ENCODE data around the gene MKLN1.

Gene MKLN1

DNA sequence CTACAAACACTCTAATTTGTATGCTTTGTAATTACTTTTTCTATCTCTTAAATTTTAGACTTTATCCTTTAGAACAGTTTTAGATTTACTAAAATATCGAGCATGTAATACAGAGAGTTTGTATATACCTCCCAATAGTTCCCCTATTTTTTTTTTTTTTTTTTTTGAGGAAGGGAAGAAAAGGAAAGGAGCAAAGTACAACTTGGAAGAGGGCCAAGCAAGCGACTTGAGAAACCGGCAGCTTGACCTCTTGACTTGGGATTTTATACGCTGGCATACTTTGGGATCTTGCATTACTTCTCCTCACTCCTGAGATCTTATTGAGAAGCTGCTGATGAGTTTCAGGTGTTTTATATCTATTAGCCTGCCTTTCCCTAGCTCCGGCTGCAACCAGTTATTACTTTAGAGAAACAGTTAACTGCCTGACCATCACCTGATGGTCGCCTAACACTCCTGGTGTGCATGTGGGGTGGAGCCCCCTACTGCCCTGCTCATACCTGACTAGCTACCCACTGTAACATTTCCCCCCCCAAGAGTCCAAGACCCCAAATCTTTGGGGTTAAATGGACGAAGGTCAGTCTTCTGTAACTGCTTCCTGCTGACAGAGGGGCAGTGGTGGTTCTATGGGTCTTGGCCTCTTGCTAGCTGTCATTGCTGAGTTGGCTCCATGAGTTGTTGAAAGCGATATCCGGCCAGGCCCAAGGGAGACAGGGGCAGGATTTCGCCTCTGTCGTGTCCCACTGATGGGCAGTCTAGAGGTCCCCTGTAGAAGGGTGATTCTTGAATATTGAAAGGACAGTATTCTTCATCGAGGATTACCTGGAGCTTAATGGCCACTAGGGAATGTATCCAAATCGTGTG lies 28.5 kb downstream of the MKLN1 start:
- DNase-seq: no peak

DNA sequence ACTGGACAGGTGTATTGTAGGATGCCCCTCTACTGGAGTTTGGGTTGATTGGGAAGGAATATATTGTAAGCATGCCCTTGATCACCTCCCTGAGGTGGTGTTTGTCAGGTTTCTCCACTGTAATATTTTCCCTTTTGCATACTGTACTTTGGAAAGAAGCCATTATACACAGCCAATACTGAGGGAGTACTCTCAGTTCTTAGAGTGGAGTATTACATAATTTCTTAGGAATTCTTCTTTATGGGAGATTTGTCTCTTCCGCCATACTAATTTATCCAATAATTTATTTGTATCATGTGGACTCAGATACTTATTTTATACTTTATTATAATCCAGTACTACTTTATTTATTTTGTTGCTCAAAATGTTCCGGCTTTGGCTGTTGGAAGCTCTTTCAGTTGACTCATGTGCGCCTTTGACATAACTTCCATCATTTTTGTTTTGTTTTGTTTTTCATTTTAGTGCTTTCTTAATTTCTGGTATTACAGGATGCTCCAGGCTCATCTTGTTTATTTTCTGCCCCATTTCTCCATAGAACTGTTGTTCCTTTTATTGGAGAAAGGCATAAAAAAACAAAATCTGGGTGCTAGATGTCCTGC lies 29.7 kb downstream of the MKLN1 start:
- no peak for DNase-seq

DNA sequence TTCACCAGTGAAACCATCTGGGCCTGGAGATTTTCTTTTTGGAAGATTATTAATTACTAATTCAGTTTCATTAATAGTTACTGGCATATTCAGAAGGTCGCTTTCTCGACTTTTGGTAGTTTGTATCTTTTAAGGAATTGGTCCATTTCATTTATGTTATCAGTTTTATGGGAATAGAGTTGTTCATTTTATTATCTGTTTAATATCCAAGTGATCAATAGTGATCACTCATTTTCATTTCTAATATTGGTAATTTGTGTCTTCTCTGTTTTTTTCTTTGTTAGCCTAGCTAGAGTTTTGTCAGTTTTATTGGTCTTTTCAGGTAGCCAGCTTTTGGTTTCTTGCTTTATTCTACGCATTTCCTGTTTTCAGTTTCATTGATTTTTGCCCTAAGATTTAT lies 31.0 kb downstream of the MKLN1 start:
- no peak for DNase-seq

DNA sequence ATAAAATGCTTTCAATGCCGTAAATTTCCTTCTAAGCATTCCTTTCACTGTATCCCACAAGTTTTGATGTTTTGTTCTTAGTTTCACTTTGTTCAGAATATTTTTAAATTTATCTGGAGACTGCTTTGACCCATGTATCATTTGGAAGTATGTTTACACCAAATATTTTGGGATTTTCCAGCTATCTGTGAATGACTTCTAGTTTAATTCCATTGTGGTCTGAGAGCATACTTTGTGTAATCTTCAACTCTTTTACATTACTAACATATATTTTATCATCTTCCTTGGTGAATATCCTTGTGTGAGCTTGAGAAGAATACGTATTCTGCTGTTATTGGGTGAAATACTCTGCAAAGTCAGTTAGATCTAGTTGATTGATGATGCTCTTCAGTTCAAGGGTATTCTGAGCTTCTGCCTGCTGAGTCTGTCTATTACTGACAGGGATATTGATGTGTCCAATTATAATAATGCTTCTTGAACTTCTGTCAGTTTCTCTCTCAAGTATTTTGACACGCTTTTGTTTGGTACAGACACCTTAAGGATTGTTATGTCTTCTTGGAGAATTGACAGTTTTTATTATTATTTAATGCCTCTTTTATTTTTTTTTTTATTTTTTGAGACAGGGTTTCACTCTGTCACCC lies 31.6 kb downstream of the MKLN1 start:
- DNase-seq: no peak

DNA sequence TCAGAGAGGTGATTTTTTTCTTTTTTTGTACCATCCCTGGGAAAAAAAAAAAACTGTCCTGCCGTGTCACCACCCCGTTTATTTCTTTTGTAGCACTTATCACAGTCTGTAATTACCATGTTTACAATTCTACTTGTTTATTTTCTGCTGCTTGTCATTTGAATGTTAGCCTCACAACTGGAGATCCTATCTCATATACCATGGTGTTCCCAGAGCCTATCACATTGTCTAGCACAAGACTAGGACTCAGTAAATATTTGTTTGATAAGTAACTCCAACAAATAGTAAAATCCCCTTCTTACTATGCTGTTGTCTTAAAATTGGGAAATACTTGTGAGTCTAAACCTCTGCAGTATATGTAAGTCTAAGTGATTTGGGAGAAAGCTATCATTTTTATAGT lies 36.0 kb downstream of the MKLN1 start:
- no peak for DNase-seq

DNA sequence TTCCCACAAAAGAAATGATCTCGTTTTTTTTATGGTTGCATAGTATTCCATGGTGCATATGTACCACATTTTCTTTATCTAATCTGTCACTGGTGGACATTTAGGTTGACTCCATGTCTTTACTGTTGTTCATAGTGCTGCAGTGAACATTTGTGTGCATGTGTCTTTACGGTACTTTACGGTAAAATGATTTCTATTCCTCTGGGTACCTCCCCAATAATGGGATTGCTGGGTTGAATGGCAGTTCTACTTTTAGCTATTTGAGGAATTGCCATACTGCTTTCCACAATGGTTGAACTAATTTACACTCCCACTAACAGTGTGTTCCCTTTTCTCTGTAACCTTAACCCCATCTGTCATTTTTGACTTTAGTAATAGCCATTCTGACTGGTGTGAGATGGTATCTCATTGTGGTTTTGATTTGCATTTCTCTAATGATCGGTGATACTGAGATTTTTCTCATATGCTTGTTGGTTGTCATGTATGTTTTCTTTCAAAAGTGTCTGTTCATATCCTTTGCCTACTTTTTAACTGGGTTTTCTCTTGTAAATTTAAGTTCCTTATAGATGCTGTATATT lies 37.2 kb downstream of the MKLN1 start:
- DNase-seq: no peak

DNA sequence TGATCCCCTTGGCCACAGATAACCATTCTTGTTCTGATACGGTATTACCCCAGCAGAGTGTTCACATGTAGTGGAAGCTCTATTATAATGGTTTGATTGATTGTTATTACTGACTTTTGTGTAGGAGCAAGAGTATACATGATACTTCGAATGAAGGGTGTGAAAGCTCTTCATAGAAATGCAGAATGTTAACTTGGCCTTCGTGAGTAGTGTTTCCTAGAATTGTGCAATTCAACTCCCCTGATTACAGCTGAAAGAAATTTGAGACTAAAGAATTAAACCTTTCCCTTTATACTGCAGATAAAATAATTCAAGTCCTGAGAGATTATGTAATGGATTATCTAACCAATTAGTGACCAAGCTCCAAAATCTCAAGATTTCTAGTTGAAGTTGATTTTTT lies 38.2 kb downstream of the MKLN1 start:
- no peak for DNase-seq

DNA sequence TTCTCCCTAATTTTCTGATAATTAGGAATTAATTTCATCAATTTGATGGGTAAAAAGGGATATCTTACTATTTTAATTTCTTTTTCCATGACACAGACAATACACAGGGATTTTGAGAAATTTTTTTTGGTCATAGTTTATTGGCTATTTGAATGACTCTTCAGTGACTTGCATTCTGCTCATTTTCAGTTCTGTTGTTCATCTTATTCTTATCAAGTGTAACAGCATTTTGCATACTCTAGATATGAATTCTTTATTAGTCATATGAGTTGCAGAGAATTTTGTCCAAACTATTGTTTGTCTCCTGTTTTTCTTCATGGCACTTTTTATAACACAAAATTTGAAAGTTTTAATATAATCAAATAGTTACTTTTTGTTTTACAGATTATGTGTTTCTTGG lies 41.7 kb downstream of the MKLN1 start:
- DNase-seq: no peak

DNA sequence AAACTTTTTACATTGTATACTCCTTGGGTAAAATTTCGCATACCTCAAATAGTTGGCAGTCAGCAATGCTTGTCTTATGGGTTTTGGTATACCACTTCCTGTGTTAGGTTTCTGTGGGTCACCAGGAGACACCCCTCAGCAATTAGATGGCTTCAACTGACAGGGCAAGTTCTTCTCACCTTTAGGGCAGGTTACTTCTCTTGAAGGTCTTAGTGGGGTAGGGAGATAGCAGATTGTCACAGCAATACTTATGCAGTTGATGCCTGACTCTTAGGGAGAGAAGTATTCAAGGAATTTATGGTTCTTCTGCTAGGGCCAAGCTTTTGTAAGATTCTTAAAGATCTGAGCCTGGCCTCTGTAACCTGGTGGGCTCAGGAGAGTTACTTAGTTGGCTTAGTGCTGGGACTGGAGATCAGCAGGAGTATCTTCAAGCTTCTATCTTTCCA lies 42.9 kb downstream of the MKLN1 start:
- DNase-seq: no peak

DNA sequence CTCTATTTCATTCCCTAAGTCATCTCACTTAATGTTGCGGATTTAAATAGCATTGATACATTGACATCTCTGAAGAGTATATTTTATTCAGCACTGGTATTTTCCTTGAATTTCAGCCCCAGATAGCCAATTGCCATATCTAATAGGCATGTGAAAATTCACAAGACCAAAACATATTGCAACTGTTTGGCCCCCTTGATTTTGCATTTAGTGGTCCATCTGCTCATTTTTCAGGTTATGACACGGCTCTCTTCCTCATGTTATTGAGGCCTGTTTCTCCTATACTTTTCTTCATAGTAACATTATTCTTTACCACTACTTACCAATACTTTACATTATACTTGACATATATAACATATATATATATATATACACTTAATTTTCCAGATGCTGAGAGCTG lies 43.7 kb downstream of the MKLN1 start:
- DNase-seq: no peak

DNA sequence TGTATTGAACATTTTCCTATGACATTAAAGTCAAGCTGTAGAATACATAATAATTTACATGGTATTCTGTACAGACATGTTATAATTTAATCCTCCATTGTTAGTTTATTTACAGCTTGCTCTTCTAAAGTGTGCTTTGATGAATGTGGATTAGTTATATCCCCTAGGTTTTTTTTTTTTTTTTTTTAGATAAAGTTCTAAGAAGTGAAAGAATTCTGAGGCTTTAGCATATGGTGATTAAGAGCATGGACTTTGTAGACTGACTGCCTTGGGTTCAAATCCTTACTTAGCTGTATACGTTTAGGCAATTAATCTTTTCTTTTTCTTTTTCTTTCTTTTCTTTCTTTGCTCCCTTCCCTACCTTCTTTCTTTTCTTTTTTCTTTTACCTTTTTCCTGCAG lies 44.9 kb downstream of the MKLN1 start:
- DNase-seq: no peak

DNA sequence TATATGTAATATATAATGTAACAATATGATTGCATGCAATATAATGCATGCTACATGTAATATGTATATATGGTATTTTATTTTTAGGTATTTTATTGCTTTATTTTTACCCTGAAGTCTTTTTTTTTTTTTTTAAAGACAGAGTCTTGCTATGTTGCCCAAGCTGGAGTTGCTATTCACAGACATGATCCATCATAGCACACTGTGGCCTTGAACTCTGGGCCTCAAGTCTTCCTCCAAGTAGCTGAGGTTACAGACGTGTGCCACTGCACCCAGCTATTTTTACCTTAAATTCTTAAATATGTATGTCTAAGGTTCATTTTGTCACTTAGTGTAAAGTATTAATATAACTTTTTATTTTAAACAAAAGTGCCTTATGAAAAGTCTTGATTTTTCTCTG lies 47.1 kb downstream of the MKLN1 start:
- no peak for DNase-seq

DNA sequence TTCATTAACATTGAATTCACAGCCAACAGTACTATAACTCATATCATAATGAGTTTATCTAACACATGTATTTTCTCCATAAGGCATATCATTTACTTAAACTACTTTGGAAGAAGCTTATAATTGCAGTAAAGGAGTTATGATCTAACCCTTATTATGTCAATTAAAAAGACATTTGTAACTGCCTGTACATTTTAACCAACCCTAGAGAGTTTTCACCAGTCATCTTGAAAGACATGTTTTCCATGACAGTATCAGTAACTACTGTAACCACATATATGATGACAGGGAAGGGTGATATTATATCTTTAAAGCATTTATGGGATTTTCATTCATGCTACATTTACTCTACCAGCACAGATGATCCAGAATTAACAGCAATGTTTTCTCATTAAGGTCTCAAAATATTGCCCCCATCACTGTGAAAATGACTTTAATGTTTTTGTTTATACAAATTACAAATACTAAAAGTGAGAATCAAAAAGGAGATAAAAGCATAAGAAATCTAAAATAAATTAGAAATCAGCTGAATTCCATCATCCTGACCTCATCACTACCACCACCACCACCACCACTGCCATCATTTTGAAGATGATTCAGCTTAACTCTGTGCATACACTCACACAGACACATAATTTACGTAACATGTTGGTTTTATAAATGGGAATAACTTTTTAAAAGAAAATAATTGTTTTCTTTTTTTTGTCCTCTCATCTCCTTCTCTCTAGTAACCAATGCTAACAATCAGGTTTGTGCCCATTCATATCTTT lies 53.6 kb downstream of the MKLN1 start:
- no peak for DNase-seq

DNA sequence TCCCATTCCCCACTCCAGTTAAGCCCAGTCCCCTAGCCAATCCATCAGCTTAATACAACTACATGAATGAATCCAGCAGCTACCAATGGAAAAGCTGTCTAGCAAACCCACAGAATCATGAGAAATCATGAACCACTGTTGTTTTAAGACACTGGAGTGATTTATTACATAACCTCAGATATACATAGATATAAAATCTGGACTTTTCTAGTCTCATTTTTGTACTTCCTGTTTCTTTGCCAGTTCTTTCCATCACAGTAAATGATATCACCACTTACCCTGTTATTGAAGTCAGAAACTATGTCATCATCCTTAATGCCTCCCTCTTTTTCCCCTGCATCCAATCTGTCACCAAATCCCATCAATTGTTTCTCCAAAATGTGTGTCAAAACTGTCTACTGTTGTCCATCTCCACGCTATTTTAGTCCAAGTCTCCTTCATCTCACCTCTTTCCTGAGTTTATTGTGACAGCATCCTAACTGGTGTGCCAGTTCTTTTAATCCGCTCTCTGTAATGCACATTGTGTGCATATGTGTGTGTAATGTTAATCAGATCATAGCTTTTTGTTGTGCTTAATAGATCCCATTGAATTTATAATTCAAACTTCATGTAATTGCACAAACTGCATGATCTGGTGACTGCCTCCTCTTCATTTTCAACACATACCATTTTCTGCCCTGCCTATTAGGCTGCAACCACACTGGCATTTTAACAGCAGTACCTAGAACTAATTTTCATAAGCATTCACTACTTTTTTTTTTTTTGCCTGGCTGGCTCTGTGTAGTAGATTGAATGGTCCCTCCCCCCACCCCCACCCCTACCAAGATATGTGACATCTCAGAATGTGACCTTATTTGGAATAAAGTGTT lies 56.0 kb downstream of the MKLN1 start:
- DNase-seq: no peak

DNA sequence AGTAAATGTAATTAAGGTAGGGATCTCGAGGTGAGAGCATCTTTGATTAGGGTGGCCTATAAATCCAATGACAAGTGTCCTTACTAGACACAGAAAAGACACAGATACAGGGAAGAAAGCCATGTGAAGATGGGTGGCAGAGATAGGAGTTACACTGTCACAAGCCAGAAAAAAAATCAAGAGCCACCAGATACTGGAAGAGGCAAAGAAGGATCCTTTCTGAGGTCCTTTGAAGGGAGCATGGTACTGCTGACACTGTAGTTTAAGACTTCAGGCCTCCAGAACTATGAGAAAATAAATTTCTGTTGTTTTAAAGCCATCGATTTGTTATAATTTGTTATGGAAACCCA lies 56.6 kb downstream of the MKLN1 start:
- no peak for DNase-seq

DNA sequence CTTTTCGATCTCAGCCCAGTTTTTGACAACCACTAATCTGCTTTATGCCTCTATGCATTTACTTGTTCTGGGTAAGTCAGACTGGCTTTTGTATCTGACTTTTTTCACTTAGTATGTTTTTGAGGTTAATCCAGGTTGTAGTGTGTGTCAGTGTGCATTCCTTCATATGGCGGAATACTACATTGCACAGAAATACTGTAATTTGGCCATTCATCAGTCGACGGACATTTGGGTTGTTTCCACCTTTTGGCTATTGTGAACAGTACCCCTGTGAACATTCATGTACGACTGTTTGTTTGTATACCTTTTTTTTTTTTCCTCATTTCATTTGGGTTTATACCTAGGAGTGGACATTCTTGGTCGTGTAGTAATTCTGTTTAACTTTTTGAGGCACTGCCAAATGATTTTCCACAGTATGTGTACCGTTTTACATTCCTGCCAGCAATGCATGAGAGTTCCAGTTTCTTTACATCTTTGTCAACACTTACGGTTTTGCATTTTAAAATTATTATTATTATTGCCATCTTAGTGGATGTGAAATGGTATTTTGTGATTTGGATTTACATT lies 57.4 kb downstream of the MKLN1 start:
- no peak for DNase-seq

DNA sequence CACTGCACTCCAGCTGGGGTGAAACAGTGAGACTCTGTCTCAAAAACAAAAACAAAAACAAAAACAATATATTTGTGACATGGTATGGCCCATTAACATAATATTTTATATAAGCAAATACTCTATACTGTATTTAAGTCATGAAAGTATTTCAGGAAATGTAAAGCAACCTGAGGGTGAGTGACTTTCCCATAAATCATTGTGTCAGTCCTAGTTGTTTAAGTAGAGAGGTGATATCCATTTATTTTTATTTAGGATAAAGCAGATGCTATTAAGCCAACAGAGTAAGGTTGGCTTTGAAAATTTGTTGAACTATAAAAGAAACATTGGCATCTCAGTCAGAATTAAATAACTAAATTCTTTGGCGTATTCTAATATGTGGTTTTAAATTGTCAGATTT lies 60.5 kb downstream of the MKLN1 start:
- no peak for DNase-seq

DNA sequence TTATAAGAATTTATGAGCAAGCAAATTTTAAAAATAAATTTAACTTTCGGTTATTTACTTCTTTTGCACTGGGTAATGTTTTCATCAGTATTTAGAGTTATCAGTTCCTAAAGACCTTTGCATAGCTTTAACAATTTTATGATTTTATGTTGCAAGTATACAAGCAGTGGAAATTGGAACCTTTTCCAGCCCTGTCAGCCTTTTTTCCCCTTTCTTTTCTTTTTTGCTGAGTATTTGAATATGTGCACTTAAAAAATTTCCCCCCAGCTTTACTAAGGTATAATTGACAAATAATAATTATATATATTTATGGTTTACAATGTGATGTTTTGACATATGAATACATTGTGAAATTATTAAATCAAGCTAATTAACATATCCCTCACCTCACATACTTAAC lies 62.6 kb downstream of the MKLN1 start:
- DNase-seq: no peak

DNA sequence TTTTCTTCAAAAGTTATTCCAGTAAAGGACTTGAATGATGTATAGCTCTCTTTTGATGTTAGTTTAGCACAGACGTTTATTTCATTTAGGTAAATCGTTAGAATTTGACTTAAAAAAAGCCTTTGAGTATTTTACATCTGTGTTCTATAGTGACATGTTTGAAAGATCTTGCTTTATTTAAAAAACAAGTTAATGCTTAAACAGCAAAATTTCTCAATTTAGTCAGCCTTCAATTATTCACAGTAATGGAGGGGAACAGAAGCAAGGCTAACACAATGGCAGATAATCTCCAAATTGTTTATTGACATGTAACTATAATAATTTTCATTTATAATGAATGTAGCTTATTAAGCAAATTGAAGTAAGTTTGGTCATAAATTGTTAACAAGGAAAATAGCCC lies 63.5 kb downstream of the MKLN1 start:
- no peak for DNase-seq

DNA sequence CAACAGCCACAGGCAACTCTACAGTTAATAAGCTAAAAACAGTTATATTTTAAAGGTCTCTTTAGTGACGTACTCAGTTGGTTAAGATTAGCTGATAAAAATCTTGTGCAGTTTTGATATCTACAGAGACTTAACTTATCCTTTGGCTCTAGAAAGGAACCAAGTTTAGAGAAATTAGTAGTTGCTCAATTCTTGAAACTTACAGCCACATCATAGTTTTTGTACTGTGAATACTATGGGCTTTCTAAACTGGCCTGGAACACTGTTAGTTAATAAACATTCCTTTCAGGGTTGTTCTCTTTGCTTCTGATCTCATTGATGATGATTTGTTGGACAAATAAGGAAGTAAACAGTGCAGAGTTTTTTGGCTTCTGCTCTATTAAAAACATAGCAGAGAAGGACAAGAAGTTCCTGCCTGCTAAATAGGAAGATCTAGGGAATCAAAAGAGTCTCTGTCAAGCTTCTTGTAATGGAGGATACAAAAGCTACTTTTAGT lies 73.1 kb downstream of the MKLN1 start:
- no peak for DNase-seq

DNA sequence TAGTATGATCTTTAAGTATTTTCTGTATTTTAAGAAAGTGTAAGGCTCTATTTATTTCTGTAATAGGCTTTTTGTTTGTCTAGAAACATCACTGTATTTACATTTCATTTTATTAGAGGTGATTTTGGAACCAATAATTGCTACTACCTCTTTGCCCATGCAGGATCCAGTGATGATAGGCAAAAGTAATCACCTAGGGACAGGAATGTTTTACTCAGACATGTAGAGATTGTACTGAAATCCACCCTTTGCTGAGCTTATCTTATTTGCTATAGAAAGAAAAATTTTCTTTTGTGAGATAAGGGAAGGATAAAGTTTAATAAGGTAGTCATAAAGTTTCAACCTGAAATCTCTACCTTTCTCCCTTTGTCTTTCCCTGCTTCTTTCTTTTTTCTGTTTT lies 73.5 kb downstream of the MKLN1 start:
- no peak for DNase-seq

DNA sequence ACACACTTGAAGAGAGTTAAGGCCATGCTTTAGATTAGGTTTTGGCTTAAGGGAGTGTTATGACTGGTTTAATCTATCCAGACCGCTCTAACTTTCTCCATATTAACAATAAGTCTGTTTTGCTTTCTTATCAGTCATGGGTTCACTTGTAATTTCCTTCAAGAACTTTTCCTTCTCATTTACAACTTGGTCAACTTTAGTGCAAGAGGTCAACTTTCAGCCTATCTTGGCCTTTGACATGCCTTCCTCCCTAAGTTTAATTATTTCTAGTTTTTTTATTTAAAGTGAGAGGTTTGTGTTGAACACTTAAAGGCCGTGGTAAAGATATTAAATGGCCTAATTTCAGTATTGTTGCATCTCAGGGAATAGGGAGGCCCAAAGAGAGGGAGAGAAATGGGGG lies 75.6 kb downstream of the MKLN1 start:
- no peak for DNase-seq
